GM12801 (cell line): ENCODE measurements around the gene NES.

ENCODE experiments used
- CTCF ChIP-seq: IDR thresholded peaks from one replicate; pipeline ENCODE4 v1.5.1; 2011; ENCODE audit warnings: control low read depth; ENCODE audit not compliant: insufficient read length; ENCODE audit errors: extremely low read depth

Gene NES

DNA sequence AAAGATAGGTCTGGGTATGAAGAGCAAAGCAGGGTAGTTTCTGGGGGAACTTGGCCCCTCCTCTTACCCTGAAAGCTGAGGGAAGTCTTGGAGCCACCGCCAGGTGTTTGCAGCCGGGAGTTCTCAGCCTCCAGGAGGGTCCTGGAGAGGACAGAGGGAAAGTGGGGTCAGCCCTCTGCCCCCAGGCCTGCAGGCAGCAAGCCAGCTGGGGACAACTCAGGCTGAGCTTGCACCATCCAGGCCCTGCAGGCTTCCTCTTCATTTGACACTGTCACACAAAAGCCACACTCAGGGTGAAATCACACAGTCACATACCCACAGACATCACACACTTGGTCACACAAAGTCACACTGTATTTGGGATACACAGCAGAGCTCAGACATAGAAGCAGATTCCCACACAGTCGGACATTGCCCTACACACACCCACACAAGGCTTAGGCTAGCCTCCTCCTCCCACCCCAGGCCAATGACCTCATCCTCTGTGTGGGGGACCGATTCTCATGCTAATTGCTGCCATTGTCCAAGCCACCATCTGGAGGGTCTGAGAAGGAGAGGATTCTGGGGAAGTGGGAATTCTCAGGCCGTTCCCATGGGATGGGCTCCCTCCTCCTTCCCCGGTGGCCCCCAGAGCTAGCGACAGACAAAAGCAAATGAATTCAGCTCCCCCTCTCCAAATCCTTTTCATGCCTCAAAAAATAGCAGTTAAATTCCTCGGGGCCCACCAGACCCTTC is 3.7 kb downstream of the NES start:
- TF ChIP-seq CTCF = no peak

GRCh38 chr1:156671804-156672203 is 5.4 kb downstream of the NES start:
- no peak for TF ChIP-seq CTCF

GRCh38 chr1:156670791-156671190 is 6.4 kb downstream of the NES start:
- no peak for TF ChIP-seq CTCF

GRCh38 chr1:156670359-156670758 is 6.8 kb downstream of the NES start:
- TF ChIP-seq CTCF = no peak

- TF ChIP-seq CTCF = no peak
These were observed 7.4 kb downstream of the NES start for GRCh38 chr1:156669794-156670193.

DNA sequence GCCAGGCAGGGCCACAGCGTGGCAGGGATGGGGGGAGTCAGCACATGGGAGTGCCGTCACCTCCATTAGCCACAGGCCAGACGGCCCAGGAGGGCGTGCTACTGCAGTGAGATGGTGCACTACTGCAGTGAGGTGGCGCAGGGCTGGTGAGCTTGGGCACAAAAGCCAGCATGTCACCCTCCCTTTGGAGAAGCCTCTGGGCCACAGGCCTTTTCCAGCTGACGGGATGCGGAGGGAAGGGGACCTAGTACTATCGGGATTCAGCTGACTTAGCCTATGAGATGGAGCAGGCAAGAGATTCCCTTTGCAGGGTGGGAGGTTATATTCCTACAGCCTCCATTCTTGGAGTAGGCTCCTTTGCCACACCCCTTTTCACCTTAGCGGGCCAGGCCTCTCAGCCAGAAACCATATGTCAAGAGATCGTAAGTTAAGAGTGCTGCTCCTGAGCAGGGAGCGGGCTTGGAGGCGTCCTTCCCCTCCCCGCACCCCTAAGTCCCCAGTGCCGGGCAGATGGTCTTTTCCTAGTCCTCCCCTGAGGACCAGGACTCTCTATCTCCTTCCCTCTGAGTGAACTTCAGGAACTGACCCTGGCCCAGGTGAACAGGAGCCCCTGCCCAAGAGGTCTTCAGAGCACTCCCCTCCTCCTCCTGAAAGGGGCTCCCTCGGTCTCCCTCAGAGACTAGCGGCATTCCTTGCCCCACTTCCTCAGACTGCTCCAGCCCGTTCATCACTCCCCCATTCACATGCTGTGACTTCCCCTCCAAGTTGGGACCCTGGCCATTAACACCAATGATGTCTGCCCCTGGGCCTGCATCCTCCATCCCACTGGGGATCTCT is 8.2 kb downstream of the NES start:
- TF ChIP-seq CTCF = no peak

- no peak for TF ChIP-seq CTCF
These were observed 9.1 kb downstream of the NES start for GRCh38 chr1:156667968-156668709.
